HG02885 (cell line): ENCODE results near the gene BNIP3.

Source experiments
- ATAC-seq: cut with Tn5 transposase; IDR thresholded peaks from one replicate; pipeline ENCODE4 v1.9.1; 2021; ENCODE audit warnings: mild to moderate bottlenecking; ENCODE audit not compliant: unreplicated experiment, poor library complexity

BNIP3 gene

GRCh38 chr10:131979821-131980270 lies 1.9 kb downstream of the BNIP3 start:
- no peak for ATAC-seq

- no peak for ATAC-seq
Measured at GRCh38 chr10:131979336-131979735, 2.4 kb downstream of the BNIP3 start.

- ATAC-seq: no peak
Measured at GRCh38 chr10:131978851-131979250, 2.9 kb downstream of the BNIP3 start.

- no peak for ATAC-seq
Measured at GRCh38 chr10:131978366-131978765, 3.4 kb downstream of the BNIP3 start.

- no peak for ATAC-seq
Measured at GRCh38 chr10:131977323-131978096, 4.2 kb downstream of the BNIP3 start.

GRCh38 chr10:131975796-131976195 lies 5.9 kb downstream of the BNIP3 start:
- ATAC-seq: no peak

- ATAC-seq: no peak
Measured at GRCh38 chr10:131975003-131975402, 6.7 kb downstream of the BNIP3 start.

GRCh38 chr10:131974034-131974817 lies 7.5 kb downstream of the BNIP3 start:
- ATAC-seq: no peak

GRCh38 chr10:131973160-131973951 lies 8.4 kb downstream of the BNIP3 start:
- ATAC-seq: no peak

- ATAC-seq: no peak
Measured at GRCh38 chr10:131972474-131973071, 9.2 kb downstream of the BNIP3 start.

- no peak for ATAC-seq
Measured at GRCh38 chr10:131971591-131971990, 10.1 kb downstream of the BNIP3 start.

- ATAC-seq: no peak
Measured at GRCh38 chr10:131970946-131971345, 10.8 kb downstream of the BNIP3 start.

GRCh38 chr10:131968949-131969348 lies 12.8 kb downstream of the BNIP3 start:
- ATAC-seq: no peak

- ATAC-seq: no peak
Measured at GRCh38 chr10:131964298-131964697, 17.4 kb downstream of the BNIP3 start.

- ATAC-seq: no peak
Measured at GRCh38 chr10:131963811-131964210, 17.9 kb downstream of the BNIP3 start.

GRCh38 chr10:131963350-131963749 lies 18.4 kb downstream of the BNIP3 start:
- no peak for ATAC-seq

- no peak for ATAC-seq
Measured at GRCh38 chr10:131961777-131962662, 19.7 kb downstream of the BNIP3 start.

- no peak for ATAC-seq
Measured at GRCh38 chr10:131961047-131961776, 20.5 kb downstream of the BNIP3 start.

GRCh38 chr10:131960631-131961046 lies 21.1 kb downstream of the BNIP3 start:
- ATAC-seq: no peak
